OCI-LY3 (cell line): ENCODE measurements around the gene CLPTM1L.

ENCODE experiments used
- H2AFZ ChIP-seq: fragments of 200-600, 300-600 bp; shearing (Covaris generic); 2 replicates; pipeline ENCODE4 v1.6.0; 2014; ENCODE audit warnings: antibody characterized with exemption, low read depth, low read length
- H3K27ac ChIP-seq: fragments of 200-600, 300-600 bp; sonication (generic); 2 replicates; pipeline ENCODE4 v1.5.1; 2014; ENCODE audit warnings: mild to moderate bottlenecking, low read length, moderate library complexity, mixed read lengths
- H3K27me3 ChIP-seq: fragments of 200-600, 300-600 bp; sonication (generic); 2 replicates; pipeline ENCODE4 v1.6.1; 2014; ENCODE audit warnings: low read depth, low read length, mixed read lengths
- H3K36me3 ChIP-seq: fragments of 200-600, 300-600 bp; sonication (generic); replicated peaks from 2 replicates; pipeline ENCODE3; 2014; ENCODE audit warnings: low read depth, low read length, mixed read lengths
- H3K4me1 ChIP-seq: fragments of 300-600, 200-600 bp; sonication (generic); 2 replicates; pipeline ENCODE4 v1.6.1; 2014; ENCODE audit warnings: low read length, mixed read lengths
- H3K4me2 ChIP-seq: fragments of 200-600, 300-600 bp; sonication (generic); 2 replicates; pipeline ENCODE4 v1.6.1; 2014; ENCODE audit warnings: low read length, mixed read lengths
- H3K4me3 ChIP-seq: fragments of 300-600, 200-600 bp; sonication (generic); 2 replicates; pipeline ENCODE4 v1.5.1; 2014; ENCODE audit warnings: antibody characterized with exemption, mild to moderate bottlenecking, low read length, moderate library complexity
- H3K79me2 ChIP-seq: fragments of 300-600, 200-600 bp; shearing (Covaris generic); 2 replicates; pipeline ENCODE4 v1.6.1; 2014; ENCODE audit warnings: mild to moderate bottlenecking, low read length, mixed read lengths
- H3K9ac ChIP-seq: fragments of 300-600, 200-600 bp; shearing (Covaris generic); 2 replicates; pipeline ENCODE4 v1.6.0; 2014; ENCODE audit warnings: mild to moderate bottlenecking, low read length, moderate library complexity
- H3K9me3 ChIP-seq: fragments of 200-600, 300-600 bp; shearing (Covaris generic); 2 replicates; pipeline ENCODE4 v1.6.1; 2014; ENCODE audit warnings: low read length, mixed read lengths; ENCODE audit not compliant: insufficient read depth
- H4K20me1 ChIP-seq: fragments of 200-600, 300-600 bp; sonication (generic); 2 replicates; pipeline ENCODE4 v1.6.1; 2016; ENCODE audit warnings: low read length, mixed read lengths; ENCODE audit not compliant: insufficient read depth
- CTCF ChIP-seq: fragments of 200-600, 300-600 bp; sonication (generic); IDR thresholded peaks from 2 replicates; pipeline ENCODE4 v1.5.1; 2014; ENCODE audit warnings: antibody characterized with exemption, low read length, low read depth
- EZH2phosphoT487 ChIP-seq: fragments of 200-600 bp; shearing (Covaris generic); IDR thresholded peaks from 2 replicates; pipeline ENCODE4 v1.6.1; 2018; ENCODE audit warnings: antibody characterized with exemption, mixed run types, low read depth

Gene CLPTM1L

DNA sequence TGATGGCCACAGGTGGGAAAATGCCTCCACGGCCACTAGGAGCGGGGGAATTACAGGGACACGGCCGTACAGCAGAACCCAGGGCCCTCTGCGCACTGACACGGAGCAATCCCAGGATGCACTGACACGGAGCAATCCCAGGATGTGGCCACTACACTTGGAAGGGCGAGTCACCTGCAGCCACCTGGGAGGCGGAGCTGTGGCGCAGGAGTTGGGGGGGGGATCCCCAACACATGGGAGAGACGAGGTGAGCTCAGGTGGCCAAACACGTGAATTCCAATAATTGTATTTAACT is 6.8 kb downstream of the CLPTM1L start:
- H4K20me1 ChIP-seq = peaks cover 4% of the 10 kb centered on the region
- H3K9ac ChIP-seq = no peak overlapping the region
- H3K9me3 ChIP-seq = no peaks in the 10 kb centered on the region
- peaks cover 14% of the 10 kb centered on the region for H3K79me2 ChIP-seq
- no peaks in the 10 kb centered on the region for H3K27me3 ChIP-seq
- H3K27ac ChIP-seq = no peak overlapping the region
- H3K4me2 ChIP-seq = no peak overlapping the region
- TF ChIP-seq CTCF = no peak
- no peak for TF ChIP-seq EZH2phosphoT487
- H3K4me3 ChIP-seq = no peak overlapping the region
- H3K4me1 ChIP-seq = peaks cover 17% of the 10 kb centered on the region
- H3K36me3 ChIP-seq = peaks cover 34% of the 10 kb centered on the region
- no peak overlapping the region for H2AFZ ChIP-seq

DNA sequence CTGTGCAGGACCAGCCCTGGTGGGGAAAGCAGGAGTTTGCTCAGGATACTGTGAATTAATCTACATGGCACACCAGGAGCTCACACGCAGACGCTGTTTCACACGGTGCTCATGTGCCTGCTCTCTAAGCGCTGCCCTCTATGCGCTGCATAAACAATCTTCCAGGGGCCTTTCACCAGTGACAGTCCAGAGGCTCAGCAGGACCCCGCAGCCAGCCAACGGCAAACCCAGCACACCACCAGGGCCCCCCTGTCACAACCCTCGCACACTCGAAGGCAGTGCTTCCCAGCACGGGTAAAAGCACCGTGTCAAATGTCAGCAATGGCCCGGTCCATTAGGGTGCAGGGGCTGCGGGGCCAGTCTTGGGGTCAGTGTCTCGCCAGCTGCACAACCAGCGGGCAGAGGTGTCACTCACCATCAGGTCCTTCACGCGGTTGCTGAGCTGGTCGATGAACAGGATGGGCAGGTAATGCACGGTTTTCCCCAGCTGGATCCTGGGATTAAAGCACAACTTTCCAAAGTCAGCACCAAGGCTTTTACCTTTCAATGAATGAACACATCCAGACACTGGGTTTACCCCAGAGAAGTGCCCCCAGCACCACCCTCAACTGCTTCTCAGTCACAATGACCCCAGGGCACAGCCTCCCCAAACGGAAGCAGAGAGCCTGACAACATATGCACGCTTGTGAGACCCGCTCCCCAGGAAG is 7.3 kb downstream of the CLPTM1L start:
- Histone ChIP-seq H4K20me1 (peaks cover 4% of the 10 kb centered on the region), H3K9me3 (no peaks in the 10 kb centered on the region), H3K4me3 (no peak overlapping the region), H3K27ac (no peak overlapping the region), H3K27me3 (no peaks in the 10 kb centered on the region), H2AFZ (no peak overlapping the region), H3K79me2 (peaks cover 12% of the 10 kb centered on the region; the same call in 1 of the 2 replicates), H3K4me2 (no peak overlapping the region), H3K9ac (no peak overlapping the region), H3K36me3 (peaks cover 35% of the 10 kb centered on the region), H3K4me1 (peaks cover 14% of the 10 kb centered on the region)
- TF ChIP-seq CTCF (no peak), EZH2phosphoT487 (no peak)

- Histone ChIP-seq H3K4me3 (no peak overlapping the region), H3K9me3 (no peaks in the 10 kb centered on the region), H3K27ac (no peak overlapping the region), H3K27me3 (no peaks in the 10 kb centered on the region), H3K4me2 (no peak overlapping the region), H2AFZ (no peak overlapping the region), H3K36me3 (peaks cover 35% of the 10 kb centered on the region), H3K4me1 (peaks cover 7% of the 10 kb centered on the region), H3K9ac (no peak overlapping the region), H4K20me1 (peaks cover 4% of the 10 kb centered on the region), H3K79me2 (peaks cover 9% of the 10 kb centered on the region; the same call in 1 of the 2 replicates)
- TF ChIP-seq EZH2phosphoT487 (no peak), CTCF (no peak)
Measured at GRCh38 chr5:1336749-1337488, 8.0 kb downstream of the CLPTM1L start.

DNA sequence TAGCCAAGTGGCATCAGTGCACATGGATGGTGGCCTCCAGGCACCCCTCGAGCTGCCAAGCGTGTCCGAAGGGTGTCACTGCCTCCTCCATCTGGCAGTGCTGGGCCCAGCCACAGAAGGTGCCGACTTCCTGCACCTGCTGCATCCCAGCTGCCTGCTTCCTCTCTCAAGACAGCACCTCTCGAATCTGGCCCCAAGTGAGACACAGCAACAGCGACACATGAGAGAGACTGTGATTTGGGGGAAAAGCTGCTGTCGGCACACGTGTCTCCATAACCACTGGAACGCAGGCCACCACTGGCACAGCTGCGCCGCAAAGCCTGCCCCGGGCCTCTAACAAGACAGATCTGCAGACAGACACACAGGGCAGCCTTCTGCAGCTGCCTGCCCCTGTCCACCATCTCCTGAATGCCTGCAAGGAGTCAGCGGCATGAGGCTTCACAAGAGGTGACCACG is 8.8 kb downstream of the CLPTM1L start:
- Histone ChIP-seq H2AFZ (no peak overlapping the region), H3K4me3 (no peak overlapping the region), H3K79me2 (peaks cover 4% of the 10 kb centered on the region; the same call in 1 of the 2 replicates), H3K4me1 (no peaks in the 10 kb centered on the region), H3K36me3 (peaks cover 30% of the 10 kb centered on the region), H3K9ac (no peak overlapping the region), H4K20me1 (peaks cover 4% of the 10 kb centered on the region), H3K27ac (no peak overlapping the region), H3K9me3 (no peaks in the 10 kb centered on the region), H3K27me3 (no peaks in the 10 kb centered on the region), H3K4me2 (no peak overlapping the region)
- TF ChIP-seq CTCF = no peak
- TF ChIP-seq EZH2phosphoT487 = no peak
